GM21723 (cell line): ENCODE results near the gene GAK.

Experiments used
- ATAC-seq: cut with Tn5 transposase; IDR thresholded peaks from one replicate; pipeline ENCODE4 v1.9.1; 2021; ENCODE audit warnings: mild to moderate bottlenecking, moderate library complexity; ENCODE audit not compliant: unreplicated experiment

GAK gene

GRCh38 chr4:964346-965025, 32.4 kb upstream of the GAK start:
- ATAC-seq: no peak

GRCh38 chr4:963276-964225, 31.4 kb upstream of the GAK start:
- no peak for ATAC-seq

- no peak for ATAC-seq
Observed at GRCh38 chr4:962231-963208, 30.4 kb upstream of the GAK start.

- ATAC-seq: no peak
Observed at GRCh38 chr4:961351-962230, 29.5 kb upstream of the GAK start.

- no peak for ATAC-seq
Observed at GRCh38 chr4:960636-961350, 28.7 kb upstream of the GAK start.

GRCh38 chr4:960140-960635, 28.1 kb upstream of the GAK start:
- ATAC-seq: no peak

GRCh38 chr4:959338-960139, 27.4 kb upstream of the GAK start:
- no peak for ATAC-seq

- ATAC-seq: no peak
Observed at GRCh38 chr4:958696-959337, 26.7 kb upstream of the GAK start.

GRCh38 chr4:958314-958665, 26.2 kb upstream of the GAK start:
- no peak for ATAC-seq

- no peak for ATAC-seq
Observed at GRCh38 chr4:957581-958313, 25.6 kb upstream of the GAK start.

GRCh38 chr4:957231-957580, 25.1 kb upstream of the GAK start:
- ATAC-seq: no peak

- no peak for ATAC-seq
Observed at GRCh38 chr4:956531-957230, 24.6 kb upstream of the GAK start.

GRCh38 chr4:955931-956381, 23.8 kb upstream of the GAK start:
- ATAC-seq: no peak

- no peak for ATAC-seq
Observed at GRCh38 chr4:955161-955921, 23.2 kb upstream of the GAK start.

GRCh38 chr4:954211-955020, 22.3 kb upstream of the GAK start:
- ATAC-seq: no peak
